GM12875 (cell line): Measurements from ENCODE around the gene NHS.

Source experiments
- H3K4me3 ChIP-seq: one replicate; pipeline ENCODE4 v1.5.1; 2011; ENCODE audit warnings: low read depth, low read length, control low read depth
- TF ChIP-seq, protein P1 (sequence below): IDR thresholded peaks from 2 replicates; pipeline ENCODE4 v1.5.1; 2011; ENCODE audit warnings: low read depth, mild to moderate bottlenecking, control low read depth, inconsistent platforms, low read length, moderate library complexity, borderline replicate concordance; ENCODE audit not compliant: insufficient read depth

The NHS gene

DNA sequence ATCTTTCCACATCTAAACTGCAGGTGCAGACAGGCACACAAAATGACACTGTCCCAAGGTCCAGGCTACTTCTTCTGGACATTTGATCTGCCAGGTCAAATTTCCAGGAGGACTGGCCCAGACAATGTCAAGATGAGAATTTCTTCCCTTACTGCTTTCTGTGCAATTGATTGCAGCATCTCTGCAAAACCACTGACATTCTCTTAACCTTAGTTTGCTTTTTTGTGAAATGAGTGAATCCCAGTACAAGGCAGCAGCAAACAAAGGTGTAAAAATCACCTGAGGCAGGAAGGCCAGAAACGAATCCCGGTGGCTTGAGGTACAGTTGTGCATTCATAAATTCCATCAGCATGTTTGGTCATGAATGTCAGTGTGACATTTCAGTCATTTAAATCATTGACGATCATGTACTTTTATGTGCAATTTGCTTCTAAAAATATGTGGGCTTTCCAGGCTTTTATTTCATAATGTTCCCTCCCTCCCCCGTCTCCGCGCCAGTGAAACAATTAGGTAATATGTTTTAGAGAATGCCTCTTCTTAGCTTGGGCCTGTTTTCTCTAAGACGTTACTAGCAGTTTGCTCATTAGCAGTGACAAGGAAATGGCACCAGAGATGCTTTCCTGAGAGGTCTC, 39.1 kb downstream of the NHS start:
- TF ChIP-seq, protein P1, sequence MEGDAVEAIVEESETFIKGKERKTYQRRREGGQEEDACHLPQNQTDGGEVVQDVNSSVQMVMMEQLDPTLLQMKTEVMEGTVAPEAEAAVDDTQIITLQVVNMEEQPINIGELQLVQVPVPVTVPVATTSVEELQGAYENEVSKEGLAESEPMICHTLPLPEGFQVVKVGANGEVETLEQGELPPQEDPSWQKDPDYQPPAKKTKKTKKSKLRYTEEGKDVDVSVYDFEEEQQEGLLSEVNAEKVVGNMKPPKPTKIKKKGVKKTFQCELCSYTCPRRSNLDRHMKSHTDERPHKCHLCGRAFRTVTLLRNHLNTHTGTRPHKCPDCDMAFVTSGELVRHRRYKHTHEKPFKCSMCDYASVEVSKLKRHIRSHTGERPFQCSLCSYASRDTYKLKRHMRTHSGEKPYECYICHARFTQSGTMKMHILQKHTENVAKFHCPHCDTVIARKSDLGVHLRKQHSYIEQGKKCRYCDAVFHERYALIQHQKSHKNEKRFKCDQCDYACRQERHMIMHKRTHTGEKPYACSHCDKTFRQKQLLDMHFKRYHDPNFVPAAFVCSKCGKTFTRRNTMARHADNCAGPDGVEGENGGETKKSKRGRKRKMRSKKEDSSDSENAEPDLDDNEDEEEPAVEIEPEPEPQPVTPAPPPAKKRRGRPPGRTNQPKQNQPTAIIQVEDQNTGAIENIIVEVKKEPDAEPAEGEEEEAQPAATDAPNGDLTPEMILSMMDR = no peak
- no peak overlapping the region for H3K4me3 ChIP-seq

DNA sequence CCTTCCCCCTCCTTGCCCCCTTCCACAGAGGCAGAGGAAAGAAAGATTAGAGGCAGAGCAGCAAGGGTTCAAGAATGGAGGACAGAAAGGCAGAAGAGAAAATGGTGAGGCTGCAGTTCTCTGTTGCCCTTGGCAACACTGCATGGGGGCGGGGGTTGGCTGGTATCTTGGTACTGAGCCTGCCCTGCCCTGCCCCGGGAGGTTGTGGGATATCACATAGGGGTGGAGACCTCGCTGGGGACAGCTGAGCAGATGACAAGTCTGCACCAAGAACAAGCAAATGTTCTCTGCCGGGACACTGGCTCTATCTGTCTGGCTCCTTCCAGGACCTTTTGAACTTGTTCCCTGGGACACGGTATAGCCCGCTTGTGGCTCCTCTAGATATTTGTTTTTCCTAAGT, 39.8 kb downstream of the NHS start:
- H3K4me3 ChIP-seq = no peak overlapping the region
- TF ChIP-seq, protein P1 = no peak

DNA sequence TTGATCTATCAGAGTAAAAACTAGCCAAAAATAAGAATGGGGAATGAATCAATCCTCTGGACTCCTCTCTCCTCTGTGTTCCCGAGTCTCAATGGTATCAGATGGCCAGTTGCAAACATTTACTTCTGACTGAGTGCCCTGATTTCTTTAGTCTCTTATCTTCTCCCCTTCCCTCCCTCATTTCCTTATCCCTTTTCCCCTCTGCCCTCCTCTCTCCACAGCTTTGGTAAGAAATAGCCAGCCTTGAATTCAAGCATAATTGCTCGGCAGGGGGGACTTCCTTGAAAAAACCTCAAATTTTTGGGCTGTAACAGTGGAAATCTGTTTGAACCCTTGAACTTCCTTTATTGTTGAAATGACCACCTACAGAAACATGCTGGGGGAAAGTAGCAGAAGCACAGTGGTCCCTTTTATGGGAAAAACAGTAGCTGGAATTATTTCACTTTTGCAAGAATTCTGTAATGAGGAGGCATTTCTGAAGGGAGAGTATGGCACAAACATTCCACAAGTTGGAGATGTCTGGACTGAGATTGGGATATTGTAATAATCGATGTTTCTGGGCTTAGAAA, 40.3 kb downstream of the NHS start:
- TF ChIP-seq, protein P1 = no peak
- no peak overlapping the region for H3K4me3 ChIP-seq

DNA sequence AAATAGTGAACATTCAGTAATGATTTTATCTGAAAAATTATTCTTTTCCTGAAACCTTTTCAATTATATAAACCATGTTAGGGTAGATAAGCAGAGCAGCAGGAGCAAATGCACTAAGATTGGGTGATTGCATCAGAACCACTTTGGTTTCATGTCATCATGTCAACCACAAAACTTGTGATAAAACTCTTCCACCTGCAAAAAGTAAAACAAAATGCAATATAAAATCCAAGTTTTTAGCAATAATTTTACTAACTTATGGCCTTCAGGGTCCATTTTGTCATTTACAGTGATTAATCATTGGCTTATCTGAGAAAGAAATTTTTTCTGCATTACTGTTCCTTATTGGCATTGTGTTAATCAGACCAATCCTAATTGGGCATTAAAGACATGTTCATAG, 42.4 kb downstream of the NHS start:
- TF ChIP-seq, protein P1 = no peak
- H3K4me3 ChIP-seq = no peak overlapping the region

DNA sequence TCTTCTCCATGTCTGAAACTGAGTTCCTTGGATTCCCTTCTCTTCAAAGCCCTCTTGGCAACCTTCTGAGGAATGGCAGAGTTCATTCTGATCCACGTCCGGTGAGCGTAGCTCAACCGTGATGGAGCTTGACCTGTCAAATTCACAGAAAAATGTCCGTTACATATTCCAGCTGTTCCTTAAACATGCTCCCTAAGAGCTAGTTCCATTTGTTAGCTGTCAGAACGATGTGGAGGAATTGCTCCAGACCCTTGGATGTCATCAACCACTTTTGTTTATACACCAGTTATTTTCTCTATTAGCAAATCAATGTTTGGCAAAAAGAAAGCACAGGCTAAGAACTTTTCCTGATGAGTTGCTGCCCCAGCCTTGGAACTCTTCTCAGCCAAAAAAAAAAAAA, 50.1 kb downstream of the NHS start:
- H3K4me3 ChIP-seq = no peak overlapping the region
- TF ChIP-seq, protein P1 = no peak

DNA sequence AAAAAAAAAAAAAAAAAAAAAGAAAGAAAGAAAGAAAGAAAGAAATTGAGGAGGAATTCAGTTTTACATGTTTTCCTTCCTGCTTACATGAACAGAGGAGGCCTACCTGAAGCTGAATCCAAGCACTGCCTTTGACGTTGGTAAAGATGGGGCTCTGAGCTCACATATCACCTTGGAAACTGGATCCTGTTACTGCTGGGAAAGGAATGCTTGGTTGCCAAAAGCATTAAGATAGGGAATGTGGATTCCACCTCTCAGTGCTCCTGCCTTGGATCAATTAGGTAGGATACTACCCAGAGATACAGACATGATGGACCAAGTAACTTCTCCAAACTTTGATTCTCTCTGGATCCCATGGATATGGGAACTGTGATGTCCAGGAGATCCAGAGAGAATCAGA, 50.6 kb downstream of the NHS start:
- TF ChIP-seq, protein P1 = no peak
- H3K4me3 ChIP-seq = no peak overlapping the region

DNA sequence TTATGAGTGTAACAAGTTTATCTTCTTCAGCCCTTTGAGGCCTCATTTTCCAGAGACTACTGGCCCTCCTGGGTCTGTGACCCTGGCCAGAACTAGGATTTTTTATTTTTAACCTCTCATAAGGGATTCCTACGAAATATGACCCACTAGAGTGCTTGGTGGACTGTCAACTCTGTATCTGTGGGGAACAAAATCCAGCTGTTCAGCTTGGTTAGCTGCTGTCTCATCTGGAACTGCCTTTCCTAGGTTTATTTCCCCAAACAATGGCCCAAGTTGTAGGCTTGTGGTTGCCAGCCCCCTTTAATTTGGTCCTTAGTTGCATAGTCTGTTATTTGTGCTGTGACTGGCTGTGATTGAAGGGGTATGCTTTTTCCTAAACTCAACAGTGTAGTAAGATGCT, 56.2 kb downstream of the NHS start:
- TF ChIP-seq, protein P1 = no peak

More for the DNA sequence above, 56.2 kb downstream of the NHS start:
- no peak overlapping the region for H3K4me3 ChIP-seq
